Coronary artery (tissue), 2 donors: ENCODE results near the gene CAPN13.

Source experiments
- DNase-seq: peaks from one replicate; pipeline ENCODE4 v3.0.0-alpha.2; 2017; ENCODE audit warnings: low spot score
- H3K27ac ChIP-seq, 2 donors: fragments of 200-600 bp; sonication (generic); one replicate each; pipeline ENCODE4 v1.5.1; 2016 to 2019
- H3K4me3 ChIP-seq: fragments of 200-600 bp; sonication (generic); 2 replicates; pipeline ENCODE4 v1.5.1; 2016; ENCODE audit warnings: mild to moderate bottlenecking, moderate library complexity
- TF ChIP-seq, protein P1 (sequence below): fragments of 200-600 bp; sonication (generic); IDR thresholded peaks from one replicate; pipeline ENCODE4 v1.5.1; 2019; ENCODE audit warnings: antibody characterized with exemption

Gene CAPN13

DNA sequence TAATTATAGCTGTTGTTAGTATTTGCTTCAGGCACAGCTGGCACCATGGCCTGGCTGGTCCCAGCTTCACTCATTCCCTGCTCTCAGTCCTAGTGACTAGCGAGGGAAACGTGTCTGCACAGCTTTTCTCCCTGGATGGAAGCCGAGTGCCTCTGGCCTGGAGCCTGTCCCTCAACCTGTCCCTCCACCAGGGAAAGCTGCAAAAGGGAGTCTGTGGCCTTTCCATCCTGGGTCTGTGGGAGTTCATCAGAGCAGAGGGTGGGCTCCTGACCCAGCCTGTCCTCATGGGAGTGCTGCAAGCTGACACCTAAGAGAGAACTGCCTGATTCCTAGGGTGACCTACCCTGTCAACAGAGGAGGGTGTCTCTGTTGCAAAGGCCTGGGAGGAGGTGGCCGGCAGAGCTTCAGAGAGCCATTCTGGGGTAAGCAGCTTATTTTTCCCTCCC lies 118.3 kb downstream of the CAPN13 start:
- H3K27ac ChIP-seq = peak overlapping the region; percentile 90 to 96
- DNase-seq = no peak
- TF ChIP-seq, protein P1, sequence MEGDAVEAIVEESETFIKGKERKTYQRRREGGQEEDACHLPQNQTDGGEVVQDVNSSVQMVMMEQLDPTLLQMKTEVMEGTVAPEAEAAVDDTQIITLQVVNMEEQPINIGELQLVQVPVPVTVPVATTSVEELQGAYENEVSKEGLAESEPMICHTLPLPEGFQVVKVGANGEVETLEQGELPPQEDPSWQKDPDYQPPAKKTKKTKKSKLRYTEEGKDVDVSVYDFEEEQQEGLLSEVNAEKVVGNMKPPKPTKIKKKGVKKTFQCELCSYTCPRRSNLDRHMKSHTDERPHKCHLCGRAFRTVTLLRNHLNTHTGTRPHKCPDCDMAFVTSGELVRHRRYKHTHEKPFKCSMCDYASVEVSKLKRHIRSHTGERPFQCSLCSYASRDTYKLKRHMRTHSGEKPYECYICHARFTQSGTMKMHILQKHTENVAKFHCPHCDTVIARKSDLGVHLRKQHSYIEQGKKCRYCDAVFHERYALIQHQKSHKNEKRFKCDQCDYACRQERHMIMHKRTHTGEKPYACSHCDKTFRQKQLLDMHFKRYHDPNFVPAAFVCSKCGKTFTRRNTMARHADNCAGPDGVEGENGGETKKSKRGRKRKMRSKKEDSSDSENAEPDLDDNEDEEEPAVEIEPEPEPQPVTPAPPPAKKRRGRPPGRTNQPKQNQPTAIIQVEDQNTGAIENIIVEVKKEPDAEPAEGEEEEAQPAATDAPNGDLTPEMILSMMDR = no peak
- no peak overlapping the region for H3K4me3 ChIP-seq

DNA sequence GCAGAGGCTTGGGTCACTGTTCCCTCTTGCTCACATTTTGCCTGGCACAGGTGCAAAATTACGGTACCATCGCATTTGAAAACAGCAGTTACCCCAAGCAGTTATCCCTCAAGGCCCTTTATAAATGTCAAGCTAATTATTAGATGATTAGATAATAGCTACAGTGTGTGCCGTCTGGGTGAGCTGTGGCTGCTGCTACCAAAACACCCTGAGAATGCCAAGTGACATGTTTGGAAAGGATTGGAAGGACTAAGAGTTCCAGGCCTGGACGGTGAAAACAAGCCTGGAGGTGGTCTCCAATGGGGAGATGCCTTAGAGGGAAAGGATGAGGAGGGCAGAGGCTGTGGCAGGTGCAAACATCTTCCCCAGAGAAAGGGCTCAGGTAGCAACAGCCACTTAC lies 120.6 kb downstream of the CAPN13 start:
- Histone ChIP-seq H3K27ac (no peak overlapping the region), H3K4me3 (no peak overlapping the region)
- TF ChIP-seq, protein P1 = no peak

DNA sequence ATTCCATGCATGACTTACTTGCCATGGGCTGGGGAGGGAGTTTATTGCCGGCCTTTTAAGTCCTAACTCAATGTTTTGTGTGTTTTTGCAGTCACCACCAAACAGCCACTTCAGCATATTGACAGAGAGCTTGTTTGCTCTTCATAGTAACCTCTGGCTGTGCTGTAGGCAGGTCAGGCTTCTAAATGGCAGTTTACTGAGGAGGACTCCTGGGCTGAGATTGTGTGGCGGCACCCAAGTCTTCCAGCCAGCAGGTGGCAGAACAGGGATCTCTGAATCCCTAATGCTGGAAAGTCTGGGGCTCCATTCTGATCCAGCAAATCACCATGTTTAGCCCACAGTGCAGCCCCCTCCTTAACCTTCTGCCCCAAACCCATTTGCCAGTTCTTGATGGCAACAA lies 121.2 kb downstream of the CAPN13 start:
- H3K27ac ChIP-seq = no peak overlapping the region
- no peak overlapping the region for H3K4me3 ChIP-seq
- TF ChIP-seq, protein P1 = no peak
- no peak for DNase-seq

More for the DNA sequence above, 120.6 kb downstream of the CAPN13 start:
- DNase-seq = no peak

DNA sequence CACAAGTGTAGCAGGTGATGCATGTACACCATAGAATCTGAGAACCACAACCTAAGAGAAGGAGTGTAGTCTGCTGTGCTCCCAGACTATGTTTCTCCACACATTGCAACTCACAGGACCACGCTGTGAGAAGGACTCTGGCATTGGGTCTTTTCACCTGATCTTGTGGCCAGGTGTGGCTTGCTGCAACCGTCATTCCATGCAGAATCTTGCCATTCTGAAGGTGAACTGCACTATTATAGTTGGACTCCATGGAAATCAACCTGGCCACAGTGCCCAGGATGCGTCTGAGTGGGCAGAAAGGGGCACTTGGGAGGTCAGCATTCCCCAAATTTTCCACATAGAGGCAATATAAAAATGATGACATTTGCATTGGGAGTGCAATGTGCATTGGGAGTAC lies 122.2 kb downstream of the CAPN13 start:
- Histone ChIP-seq H3K27ac (no peak overlapping the region), H3K4me3 (no peak overlapping the region)
- no peak for DNase-seq
- TF ChIP-seq, protein P1 = no peak

DNA sequence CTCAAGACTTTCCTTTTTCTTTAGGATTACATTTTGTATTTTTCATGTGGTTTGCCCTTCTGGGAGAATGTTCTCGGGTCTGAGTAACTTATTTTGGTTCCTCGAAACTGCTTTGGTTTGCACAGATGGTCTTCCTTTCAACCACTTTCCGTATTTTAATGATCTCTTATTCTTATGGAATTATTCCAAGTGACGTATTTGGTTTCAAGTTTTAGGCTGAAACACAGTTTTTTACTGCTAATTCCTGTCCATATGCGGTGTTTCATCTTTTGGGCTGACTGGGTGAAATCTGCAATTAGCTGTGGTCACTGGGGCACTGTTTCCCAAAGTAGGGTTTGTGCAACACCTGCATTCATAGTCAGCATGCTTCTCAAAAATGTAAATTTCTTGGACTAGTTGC lies 122.7 kb downstream of the CAPN13 start:
- DNase-seq = no peak

DNA sequence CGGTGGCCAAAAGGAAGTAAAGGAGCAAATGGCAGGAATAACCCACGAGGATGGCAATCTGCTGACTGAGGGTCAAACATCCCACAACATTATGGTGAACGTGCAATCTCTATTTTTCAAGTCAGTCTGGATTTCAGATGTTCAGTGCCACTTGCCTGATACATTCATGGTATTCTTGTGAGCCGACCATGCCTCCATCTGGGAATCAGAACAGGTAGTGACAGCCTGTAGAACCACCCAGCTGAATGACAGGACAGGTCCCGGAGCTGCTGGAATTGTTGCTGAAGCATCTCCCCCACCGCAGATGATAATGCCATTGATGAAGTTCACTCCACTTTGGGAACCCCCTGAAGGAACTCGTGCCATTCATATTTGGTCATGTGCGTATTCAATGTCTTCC lies 123.2 kb downstream of the CAPN13 start:
- no peak for DNase-seq
- H3K27ac ChIP-seq = no peak overlapping the region
- no peak overlapping the region for H3K4me3 ChIP-seq
- TF ChIP-seq, protein P1 = no peak

More for the DNA sequence above, 122.7 kb downstream of the CAPN13 start:
- no peak overlapping the region for H3K4me3 ChIP-seq
- TF ChIP-seq, protein P1 = no peak
- no peak overlapping the region for H3K27ac ChIP-seq

DNA sequence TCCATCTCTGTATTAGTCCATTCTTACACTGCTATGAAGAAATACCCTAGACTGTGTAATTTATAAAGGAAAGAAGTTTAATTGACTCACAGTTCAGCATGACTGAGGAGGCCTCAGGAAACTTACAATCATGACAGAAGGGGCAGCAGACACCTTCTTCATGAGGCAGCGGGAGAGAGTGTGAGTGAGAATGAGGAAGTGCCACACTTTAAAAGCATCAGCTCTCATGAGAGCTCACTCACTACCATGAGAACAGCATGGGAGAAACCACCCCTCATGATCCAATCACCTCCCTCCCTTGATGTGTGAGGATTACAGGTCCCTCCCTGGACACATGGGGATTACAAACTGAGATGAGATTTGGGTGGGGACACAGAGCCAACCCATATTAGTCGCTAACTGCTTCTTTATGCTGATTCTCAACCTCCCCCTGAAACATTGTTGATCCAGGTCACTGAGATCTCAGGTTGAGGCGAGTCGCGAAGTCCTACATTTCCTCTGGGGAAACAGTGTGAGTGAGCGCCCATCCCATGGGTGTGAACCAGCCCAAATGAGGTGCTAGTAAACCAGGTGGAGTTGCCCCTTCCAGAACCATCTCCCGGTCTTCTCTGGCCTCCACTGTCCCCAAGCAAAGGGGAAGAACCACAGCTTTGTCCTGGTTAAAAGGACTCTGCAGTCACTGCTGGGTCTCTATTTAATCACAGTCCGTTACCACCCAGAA lies 123.8 kb downstream of the CAPN13 start:
- TF ChIP-seq, protein P1 = no peak
- no peak overlapping the region for H3K4me3 ChIP-seq
- no peak overlapping the region for H3K27ac ChIP-seq
- DNase-seq = no peak
